NOMO-1 (cell line): ENCODE results near the gene EFCAB12.

Source experiments
- DNase-seq, 2 experiments: peaks; one replicate each; lab custom pipeline; 2025; ENCODE audit not compliant: unreplicated experiment in 2 of 2; lab: John Stamatoyannopoulos, UW

Gene EFCAB12

DNA sequence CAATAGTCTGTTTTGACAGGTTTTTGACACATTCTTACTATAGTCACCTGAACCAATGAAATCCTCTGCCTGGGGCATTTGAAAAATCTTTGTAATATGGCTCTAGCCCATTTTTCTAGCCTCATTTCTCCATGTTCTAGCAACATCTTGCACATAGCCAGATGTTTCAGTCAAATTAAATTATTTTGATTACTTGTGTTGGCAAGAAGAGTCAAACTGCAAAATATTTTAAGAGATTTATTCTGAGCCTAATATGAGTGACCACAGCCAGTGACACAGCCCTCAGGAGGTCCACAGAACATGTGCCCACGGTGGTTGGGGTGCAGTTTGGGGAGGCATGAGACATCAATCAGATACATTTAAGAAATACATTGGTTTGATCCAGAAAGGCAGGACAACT, 18.5 kb upstream of the EFCAB12 start:
- no peak for DNase-seq

DNA sequence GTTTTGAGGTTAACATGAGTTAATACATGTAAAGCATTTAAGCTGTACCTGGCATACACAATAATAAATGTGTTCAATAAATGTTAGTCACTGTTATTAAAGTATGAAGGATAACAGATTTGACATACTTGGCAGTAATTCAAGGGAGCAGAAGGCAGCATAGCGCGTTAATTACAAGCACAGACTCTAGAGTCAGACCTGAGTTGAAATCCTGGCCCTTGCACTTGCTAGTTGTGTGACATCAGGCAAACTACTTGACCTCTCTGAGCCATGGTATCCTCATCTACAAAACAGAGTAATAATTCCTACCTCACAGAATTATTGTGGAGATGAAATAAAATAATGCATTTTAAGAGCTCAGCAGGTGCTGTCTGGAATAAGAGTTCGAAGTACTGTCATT, 17.0 kb upstream of the EFCAB12 start:
- no peak for DNase-seq

DNA sequence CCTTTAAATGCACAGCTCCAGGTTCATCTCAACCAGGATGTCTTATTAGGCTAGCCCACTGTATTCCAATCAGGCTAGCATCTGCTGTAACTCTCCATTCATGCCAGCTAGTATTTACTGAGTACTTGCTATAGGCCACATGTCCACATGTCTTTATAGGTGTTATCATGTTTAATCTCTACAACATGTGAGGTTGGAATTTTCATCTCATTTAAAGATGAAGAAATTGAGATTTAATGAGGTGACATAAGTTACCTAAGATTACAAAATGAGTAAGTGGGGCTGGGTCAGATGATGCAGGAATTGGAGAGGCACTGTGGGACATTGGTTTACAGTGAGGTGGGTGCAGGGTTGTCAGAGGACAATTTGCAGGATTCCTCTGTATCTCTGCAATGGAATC, 14.5 kb upstream of the EFCAB12 start:
- DNase-seq, result no peak

- no peak for DNase-seq
Observed at GRCh38 chr3:129442486-129442885, 14.1 kb upstream of the EFCAB12 start.

DNA sequence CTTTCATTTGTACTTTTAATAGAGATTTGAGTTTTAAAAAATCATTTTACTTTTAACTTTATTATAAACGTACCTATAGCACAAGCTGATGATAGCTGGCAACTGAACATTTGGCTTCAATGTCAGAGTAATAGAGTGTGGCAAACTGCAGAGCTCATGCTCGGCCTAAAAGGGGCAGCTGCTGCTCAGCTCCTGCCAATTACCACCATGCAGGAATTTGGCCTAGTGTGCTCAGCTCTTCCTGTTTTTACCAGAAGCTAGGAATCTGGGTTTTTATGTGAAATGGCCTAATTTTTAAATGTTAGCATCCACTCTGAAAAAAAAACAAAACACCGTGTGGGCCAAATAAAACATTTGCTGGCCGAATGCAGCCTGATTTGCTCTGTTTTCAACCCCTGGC, 13.3 kb upstream of the EFCAB12 start:
- no peak for DNase-seq

GRCh38 chr3:129441215-129441614, 12.8 kb upstream of the EFCAB12 start:
- DNase-seq, result peak; percentile 25 to 58

GRCh38 chr3:129440618-129441190, 12.3 kb upstream of the EFCAB12 start:
- DNase-seq, result peak in 1 of 2 experiments; percentile 52

- DNase-seq, result peak; percentile 100
Observed at GRCh38 chr3:129439817-129440617, 11.6 kb upstream of the EFCAB12 start, which contains the start of the genes IFT122 and MBD4. Gene IFT122 (plus strand): TSS chr3:129440224. CDS start chr3:129440331, 107 bp downstream. Gene MBD4 (minus strand): TSS chr3:129439948. CDS start chr3:129439833, 115 bp downstream.

- DNase-seq, result peak; percentile 64 to 70
Observed at GRCh38 chr3:129439226-129439816, 10.9 kb upstream of the EFCAB12 start.

DNA sequence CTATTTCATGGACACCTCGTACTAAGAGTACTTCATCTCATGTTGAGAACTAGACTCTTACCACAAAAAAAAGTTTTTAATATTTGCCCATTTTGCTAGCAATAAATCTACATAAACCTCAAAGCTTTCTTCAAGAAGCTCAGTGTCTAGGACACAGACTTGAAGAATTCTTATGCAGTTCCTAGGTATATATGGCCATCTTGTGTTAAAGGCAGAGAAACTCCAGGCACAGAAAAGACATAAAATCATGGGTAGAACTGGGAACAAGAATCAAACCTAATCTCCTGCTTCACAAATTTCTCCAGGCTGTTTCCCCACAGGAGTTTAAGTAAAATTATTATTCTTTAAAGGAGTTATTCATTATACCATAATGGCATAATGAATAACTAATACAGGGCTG, 6.9 kb upstream of the EFCAB12 start:
- DNase-seq, result no peak

DNA sequence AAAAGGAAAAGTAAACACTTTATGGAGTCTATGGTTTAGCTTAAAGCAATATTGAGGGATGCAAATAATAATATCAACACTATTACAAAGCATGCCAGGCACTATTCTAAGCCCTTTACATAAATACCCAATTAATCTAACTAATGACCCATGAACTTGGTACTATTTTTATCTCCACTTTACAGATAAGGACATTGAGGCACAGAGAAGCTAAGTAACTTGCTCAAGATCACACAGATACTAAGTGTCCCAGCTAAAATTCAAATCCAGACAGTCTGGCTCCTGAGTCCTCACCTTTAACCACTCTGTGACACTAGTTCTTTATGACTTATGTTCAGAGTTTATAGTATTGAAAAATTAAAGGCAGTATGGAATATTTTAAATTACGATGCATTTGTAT, 5.7 kb upstream of the EFCAB12 start:
- DNase-seq, result no peak

DNA sequence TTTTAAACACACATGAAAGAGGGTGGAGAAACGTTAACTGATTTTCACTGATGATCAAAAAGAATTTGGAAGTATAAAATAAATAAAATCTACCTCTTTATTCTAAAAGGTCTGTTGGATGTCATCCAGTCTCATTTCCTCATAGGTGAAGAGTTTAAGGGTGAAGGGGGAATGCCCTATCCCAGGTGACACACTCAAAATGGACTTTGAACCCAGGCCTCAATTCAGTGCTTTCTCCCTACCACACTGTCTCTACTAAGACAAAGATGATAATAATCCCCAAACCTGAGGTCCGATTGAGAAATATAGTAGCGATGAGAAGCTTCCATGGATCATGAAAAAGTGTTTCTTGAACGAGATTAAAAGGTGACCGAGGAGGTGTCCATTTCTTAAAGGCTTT, 5.1 kb upstream of the EFCAB12 start:
- no peak for DNase-seq

DNA sequence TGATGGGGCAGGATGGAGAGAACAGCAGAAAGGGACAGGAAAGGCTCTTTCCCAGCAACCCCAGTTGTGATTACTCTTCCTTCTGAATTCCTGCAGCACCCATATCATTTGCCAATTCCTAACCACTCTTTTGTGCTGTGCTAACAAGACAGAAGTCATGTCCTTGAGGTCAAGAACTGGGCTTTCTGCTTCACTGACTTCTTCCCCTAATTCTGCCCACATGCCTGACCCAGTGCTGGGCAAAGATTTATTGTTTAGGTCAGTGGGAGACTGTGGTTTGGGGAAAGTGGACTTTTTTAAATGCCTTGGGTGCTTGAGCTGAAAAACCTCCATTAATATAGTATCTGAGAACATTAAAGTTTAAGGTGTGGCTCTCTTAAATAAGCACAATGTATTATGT, 4.2 kb upstream of the EFCAB12 start:
- no peak for DNase-seq

DNA sequence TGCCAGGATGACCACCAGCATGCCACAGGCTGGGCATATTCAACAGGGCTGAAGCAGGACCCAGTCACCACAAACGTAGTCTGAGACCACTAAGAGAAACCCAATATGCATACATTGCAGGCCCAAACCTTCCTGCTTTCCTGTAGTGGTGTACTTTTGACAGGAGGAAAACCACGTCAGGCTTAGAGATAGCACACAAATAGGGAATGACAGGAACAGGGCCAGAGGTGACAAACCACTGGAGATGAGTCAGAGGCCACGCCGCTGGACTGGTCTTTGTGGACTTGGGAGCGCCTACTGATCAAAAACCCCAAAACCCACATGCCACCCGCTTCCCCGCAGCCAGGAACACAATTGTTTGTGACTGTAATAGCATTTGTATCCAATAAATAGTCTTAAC, 3.6 kb upstream of the EFCAB12 start:
- no peak for DNase-seq

DNA sequence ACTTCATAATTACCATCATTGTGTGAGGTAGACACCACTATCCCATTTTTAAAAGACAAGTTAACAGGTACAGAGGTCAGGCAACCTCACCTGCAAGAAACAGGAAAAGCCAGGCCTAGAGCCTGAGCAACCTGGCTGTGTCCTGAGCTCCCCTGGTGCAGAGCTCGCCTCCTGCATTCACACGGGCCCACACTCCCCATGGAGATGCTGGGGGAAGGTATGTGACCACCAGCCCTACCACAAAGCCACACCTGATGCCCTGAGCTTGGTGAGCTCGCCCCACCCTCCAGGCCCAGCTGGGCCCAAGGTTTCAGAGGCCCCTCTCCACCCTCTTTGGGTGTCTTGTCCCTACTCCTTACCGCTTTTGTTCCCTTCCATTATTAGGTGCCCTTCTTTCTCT, 1.2 kb upstream of the EFCAB12 start:
- no peak for DNase-seq

DNA sequence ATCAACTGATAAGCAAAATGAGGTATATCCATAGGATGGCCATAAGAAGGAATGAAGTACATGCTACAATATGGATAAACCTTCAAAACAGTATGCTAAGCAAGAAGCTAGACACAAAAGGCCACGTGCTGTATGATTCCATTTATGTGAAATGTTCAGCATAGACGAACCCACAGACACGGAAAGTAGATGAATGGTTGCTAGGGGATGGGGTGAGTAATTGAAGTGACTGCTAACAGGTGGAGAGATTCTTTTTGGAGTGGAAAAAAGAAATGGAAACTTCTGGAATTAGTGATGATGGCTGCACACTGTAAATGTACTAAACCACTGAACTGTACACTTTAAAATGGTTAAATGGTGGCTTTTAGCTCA, 630 bp upstream of the EFCAB12 start:
- no peak for DNase-seq

- DNase-seq, result no peak
Observed at GRCh38 chr3:129428007-129428375, 445 bp downstream of the EFCAB12 start.

GRCh38 chr3:129425619-129426018, 2.8 kb downstream of the EFCAB12 start:
- no peak for DNase-seq

DNA sequence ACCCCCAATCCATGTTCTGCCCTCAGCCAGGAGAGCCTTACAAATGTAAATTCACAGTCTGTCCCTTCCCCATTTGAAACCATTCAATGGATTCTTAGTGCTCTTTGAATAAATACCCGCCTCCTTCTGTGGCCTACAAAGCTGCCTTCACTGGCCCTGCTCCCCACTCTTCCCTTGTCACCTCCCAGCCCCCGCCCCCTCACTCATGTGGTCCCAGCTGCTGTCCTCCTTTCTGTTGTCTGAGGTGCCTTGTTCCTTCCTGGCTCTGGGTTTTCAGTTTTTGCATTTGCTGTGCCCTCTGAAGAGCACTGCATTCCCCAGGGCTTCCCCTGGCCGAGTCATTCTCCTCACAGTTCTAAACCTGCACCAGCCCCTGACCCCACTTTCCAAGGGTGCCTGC, 3.2 kb downstream of the EFCAB12 start:
- DNase-seq, result no peak

DNA sequence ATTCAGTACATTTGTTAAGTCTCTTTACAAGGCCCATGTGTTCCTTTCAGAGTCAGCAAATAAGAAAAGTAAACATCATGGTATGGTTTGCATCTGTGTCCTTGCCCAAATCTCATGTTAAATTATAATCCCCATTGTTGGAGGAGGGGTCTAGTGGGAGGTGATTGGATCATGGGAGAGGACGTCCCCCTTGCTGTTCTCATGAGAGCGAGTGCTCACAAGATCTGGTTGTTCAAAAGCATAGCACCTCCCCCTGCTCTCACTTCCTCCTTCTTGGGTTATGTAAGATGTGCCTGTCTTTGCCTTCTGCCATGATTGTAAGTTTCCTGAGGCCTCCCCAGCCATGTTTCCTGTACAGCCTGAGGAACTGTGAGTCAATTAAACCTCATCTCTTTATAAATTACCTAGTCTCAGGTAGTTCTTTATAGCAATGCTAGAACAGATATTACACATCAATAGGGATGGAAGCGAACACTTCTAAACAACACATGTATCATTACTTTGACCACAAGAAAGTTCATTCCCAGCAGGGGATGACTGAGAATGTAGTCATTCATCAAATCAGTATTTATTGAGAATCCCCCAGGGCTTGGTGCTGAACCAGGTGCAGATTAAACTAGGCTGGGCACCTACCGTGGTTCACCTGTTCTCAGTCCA, 4.1 kb downstream of the EFCAB12 start:
- peak; percentile 83 to 93 for DNase-seq

GRCh38 chr3:129422897-129423296, 5.5 kb downstream of the EFCAB12 start:
- DNase-seq, result no peak
